ENCODE measurements around the gene FGGY.
"Not testable (repeated sequence)": the region's sequence is repeated elsewhere in the genome, so short reads cannot be mapped to it uniquely, and the experiment has no call there.

The FGGY gene

GRCh38 chr1:59539961-59540681, 243.2 kb downstream of the FGGY start:
- in situ Hi-C loops (cut with HindIII; ENCODE audit: low sequenced_read_pairs) = no loop called here

DNA sequence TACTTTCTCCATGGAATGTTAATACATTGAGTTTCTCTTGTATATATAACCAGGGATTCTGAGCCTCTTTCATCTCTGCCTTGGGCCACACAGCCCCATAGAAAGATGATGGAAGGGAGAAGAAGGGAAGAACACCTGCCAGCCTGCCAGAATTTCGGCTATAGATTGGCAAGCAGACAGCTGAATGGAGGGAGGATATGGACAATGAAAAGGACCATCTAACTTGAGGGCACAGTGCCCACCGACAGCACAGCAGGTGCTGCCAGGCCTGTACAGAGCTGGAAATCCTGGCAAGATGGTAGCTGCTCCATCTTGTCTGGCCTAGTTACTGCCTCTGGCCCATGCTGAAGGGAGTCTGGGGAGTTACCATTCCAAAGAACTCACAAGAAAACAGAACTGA, 244.3 kb downstream of the FGGY start:
- in situ Hi-C loops (cut with HindIII; ENCODE audit: low sequenced_read_pairs) = no loop called here

DNA sequence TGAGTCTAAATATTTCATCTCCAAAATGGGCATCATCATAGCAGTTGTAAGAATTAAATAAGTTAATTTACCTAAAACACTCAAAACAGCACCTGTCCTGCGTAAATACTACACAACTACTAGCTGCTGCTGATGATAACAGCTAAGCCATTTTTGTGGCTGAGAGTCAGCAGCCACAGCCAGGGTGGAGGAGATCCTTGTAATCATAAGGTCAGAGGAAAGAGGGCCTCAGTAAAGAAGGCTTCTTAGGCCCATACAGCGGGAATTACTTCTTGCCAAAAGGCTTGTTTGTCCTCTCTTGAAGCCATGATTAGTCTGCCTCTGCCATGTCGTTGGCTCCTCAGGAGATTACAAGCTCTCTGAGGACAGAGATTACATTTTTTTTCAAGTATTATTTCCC, 245.0 kb downstream of the FGGY start:
- in situ Hi-C loops (cut with HindIII; ENCODE audit: low sequenced_read_pairs) = no loop called here

GRCh38 chr1:59543211-59543668, 246.3 kb downstream of the FGGY start:
- in situ Hi-C loops (cut with HindIII; ENCODE audit: low sequenced_read_pairs) = no loop called here

DNA sequence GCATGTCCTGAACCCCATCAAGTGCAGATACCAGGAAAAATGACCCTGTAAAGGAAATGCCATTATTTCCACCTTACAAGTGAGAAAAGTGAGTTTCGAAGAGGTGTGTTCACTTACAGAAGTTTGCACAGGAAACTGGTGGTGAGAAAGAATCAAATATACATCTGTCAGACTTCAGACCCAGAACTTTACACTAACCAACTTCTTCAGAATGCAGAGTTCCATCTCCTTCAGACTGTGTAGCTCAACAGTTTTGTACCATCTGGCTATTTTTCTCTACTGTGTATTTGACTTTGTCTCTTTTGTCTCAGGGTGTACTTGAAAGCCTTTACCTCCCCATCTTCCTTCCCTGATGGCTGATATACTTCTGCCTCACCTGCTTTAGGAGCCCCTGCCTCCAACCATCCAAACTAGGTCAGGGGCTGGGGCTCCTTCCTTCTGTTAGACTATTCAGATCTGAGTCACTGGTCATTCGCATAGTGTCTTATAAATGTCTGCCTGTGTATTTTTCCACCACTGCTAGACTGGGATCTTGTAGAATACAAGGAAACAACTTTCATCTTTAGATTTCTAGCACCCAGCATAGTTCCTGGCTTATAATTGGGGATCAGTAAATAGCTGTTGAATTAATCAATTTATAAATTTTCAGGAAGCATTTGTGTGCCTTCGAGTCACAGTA, 247.9 kb downstream of the FGGY start:
- in situ Hi-C loops (cut with HindIII; ENCODE audit: low sequenced_read_pairs) = no loop called here

DNA sequence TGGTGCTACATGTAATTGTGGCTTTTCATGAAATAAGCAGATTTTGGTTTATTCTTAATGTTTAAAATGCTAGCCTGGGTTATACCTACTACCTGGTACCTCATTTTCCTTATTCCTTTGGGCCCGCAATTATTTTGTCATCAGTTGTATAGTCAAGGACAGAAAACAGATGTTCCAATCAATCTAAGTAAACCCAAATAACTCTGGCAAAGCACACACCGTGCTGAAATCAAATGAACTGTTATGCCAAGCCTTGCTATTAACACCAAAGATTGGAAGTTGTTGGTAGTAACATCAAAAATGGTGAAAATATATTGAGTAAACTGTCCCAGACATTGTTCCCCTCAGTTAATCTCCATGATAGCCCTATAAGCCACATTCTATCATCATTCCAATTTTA, 248.9 kb downstream of the FGGY start:
- in situ Hi-C loops (cut with HindIII; ENCODE audit: low sequenced_read_pairs) = no loop called here

DNA sequence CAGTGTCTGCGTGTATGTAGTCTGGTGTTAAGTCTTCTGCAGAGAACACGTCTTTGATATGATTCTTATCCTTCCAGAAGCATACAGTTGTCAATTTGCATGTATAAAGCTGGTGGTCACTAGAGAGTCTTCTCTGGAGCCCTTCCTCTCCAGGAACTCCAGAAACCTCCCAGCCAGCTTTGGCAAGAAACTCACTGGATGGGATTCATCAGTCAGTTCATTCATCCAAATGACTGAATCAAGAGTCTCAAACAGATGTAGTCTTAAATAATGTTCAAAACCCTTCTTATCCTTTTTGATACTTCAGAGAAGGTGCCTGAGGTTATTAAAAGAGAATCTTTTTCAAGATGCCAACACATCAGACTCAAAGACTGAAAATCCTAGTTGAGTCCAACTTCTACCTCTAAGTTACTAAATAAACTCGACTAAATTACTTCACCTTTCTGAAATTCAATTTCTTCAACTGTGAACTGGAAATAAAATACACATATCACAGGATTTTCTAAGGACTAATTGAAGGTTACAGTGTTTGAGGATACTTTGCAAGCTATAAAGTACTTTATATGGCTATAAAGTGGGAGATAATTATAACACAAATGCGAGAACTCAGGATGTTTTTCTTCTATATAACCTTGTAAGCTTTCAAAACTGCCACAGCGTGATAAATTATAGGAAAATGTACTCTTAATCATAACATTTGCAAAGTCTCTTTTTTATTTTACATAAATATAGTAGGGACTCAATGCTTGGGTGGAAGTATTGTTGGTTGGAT, 252.4 kb downstream of the FGGY start:
- in situ Hi-C loops (cut with HindIII; ENCODE audit: low sequenced_read_pairs) = no loop called here

DNA sequence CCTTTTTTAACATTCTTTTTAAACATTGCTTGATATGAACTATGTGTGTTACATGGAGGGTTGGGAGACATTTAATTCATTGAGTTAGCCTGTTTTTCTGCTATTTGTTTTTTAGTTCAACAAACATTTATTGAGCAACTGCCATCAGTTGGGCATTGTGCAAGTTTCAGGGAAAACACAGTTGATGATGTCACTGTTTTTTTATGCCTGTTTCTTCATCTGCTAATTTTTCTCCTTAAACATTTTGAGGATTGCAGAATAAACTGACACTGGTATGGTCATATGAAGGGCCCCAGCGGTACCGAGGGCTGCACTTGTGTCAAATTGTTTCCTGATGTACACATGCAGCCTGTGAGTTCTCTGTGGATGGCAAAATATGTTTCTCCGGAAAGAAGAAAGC, 253.0 kb downstream of the FGGY start:
- in situ Hi-C loops (cut with HindIII; ENCODE audit: low sequenced_read_pairs) = no loop called here

DNA sequence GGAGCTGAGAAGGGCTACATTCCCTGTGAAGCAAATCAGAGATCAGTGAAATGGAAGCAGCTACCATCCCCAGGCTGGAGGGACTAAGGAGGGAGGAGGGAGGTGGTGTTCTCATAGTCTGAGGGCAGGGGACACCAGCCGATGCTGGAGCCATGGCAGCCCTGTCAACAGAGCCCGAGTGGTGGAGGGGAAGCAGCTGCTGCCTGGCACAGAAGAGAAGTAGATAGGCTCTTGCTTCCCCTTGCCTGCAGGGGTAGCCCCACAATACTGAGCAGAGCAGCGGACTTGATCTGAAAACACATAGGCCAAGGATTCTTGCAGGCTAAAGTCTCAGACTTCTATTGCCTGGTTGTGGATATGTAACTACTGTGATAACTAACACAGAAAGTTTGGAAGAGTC, 255.1 kb downstream of the FGGY start:
- in situ Hi-C loops (cut with HindIII; ENCODE audit: low sequenced_read_pairs) = no loop called here

DNA sequence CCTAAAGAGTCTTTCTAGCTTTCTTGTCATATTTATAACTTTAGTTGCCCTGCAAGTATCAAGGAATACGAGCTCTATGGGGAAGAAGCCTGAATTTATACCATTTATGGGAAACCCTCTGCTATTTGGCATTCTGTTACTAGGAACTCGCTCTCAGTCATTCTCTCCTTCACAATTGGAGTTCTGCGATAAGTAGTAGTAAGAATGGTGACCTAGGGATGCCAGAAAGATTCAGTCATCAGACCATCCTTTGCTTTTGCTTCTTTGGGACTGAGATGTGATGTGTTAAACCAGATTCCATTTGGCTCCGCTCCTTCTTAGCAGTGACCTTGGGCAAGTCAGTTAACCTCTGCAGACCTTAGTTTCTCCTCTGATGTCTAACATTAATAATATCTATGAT, 256.5 kb downstream of the FGGY start:
- in situ Hi-C loops (cut with HindIII; ENCODE audit: low sequenced_read_pairs) = no loop called here

DNA sequence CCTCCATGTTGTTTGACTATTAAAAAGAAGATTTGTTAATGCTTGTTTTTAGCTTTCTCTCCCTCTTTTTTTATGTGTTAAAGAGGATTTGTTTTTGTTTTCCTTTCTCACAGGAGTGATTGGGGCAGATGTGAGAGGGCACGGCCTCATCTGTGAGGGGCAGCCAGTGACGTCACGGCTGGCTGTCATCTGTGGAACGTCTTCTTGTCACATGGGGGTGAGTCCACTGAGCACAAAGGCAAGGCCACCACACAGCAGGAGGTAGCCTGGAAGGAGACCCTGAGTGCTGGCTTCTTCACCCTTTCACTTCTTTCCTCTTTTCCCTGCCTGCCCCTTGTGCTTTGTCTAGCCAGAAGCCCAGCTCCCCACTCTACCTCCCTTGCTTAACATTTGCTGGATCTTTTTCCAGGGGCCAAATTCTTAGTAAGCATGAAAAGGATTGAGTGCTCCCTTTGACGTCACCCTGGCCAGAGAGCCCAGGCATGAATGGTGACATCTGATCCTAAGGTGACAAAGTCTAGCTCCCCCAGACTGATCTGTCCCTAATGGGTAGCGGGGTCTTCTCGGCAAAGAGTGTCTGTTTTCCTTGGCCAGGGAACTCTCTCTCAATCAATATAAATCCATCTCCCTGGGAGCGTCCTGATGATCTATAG, 257.2 kb downstream of the FGGY start:
- in situ Hi-C loops (cut with HindIII; ENCODE audit: low sequenced_read_pairs) = no loop called here

DNA sequence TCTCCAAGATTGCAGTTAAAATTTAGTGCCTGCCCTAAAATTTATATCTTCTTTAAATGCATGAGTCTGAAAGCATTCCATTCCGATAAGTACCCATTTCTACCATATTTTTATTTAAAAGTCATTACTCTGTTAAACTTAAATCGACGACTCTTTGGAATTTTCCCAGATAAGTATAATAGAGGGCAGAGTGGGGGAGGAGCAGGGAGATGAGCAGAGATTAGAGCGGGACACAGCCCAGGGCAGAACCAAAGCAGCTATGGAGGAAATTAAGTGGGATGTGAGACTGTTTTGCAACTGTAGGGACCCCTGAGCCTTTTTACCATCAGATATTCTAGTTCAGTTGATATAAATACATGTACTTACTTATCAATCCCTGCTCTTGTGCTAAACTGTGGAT, 257.9 kb downstream of the FGGY start:
- in situ Hi-C loops (cut with HindIII; ENCODE audit: low sequenced_read_pairs) = no loop called here

DNA sequence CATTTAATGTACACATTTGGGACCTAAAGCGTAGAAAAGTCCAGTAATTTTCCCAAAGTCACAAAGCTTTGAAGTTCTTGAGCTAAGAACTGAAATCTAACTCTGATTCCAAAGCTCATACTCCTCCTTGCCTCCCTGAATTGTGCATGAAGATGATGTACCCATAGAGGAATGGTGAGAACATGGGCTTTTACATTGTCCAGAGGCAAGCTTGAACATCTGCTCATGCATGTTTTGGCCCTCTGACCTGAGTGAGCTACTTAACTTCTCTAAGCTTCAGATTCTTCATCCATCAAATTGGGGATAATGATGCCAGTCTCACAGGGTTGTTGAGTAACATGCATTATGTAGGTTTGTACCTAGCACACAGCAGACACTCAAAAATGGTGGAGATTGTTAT, 259.5 kb downstream of the FGGY start:
- in situ Hi-C loops (cut with HindIII; ENCODE audit: low sequenced_read_pairs) = no loop called here

- in situ Hi-C loops (cut with HindIII; ENCODE audit: low sequenced_read_pairs) = no loop called here
Measured at GRCh38 chr1:59556802-59557548, 260.1 kb downstream of the FGGY start.

DNA sequence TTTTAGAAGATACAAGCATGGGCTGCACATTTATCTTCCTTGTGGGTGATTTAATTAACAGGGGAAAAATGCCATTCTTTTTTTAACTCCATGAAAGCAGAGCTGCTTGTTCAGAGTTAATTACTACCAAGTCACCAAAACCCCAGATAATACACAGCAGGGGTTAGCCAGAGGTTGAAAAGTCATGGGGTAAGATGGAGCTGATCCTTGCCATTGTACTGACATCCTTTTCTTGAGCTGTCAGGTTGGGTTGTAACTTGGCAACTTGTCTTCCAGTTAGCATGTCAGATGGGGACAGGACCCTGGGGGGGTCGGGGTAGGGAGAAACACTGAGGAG, 260.6 kb downstream of the FGGY start:
- in situ Hi-C loops (cut with HindIII; ENCODE audit: low sequenced_read_pairs) = no loop called here

GRCh38 chr1:59558580-59558979, 261.7 kb downstream of the FGGY start:
- in situ Hi-C loops (cut with HindIII; ENCODE audit: low sequenced_read_pairs) = not testable (repeated sequence)

DNA sequence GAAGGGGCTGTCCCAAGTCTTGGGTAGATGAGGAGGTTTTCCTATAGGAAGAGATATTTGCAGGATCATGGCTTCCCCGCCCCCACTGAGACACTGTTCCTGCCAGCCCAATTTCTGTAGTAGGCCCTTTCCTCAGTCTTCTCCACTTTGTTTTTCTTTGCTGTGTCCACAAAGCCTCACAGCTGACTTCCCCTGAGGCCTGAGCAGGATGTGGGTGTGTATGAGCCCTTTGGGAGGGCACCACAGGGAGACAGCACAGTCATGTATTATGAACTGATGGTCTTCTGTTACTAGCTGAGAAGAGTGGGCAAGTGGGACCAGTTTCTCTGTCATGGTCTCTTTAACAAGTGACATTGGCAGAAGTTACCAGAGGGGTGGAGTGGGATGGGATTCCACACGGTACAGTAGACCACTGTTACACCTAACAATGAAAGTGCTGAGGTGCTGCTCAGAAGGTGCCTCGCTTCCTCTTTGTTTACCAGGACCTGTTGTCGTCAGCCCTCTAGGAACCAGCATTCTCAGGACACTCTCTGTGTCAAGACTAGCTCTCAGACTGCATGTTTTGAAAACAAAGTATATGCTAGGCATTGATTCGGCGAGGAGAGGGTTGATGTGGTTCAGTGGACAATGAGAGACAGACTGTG, 264.0 kb downstream of the FGGY start:
- in situ Hi-C loops (cut with HindIII; ENCODE audit: low sequenced_read_pairs) = no loop called here

- in situ Hi-C loops (cut with HindIII; ENCODE audit: low sequenced_read_pairs) = no loop called here
Measured at GRCh38 chr1:59561796-59562195, 264.9 kb downstream of the FGGY start.

DNA sequence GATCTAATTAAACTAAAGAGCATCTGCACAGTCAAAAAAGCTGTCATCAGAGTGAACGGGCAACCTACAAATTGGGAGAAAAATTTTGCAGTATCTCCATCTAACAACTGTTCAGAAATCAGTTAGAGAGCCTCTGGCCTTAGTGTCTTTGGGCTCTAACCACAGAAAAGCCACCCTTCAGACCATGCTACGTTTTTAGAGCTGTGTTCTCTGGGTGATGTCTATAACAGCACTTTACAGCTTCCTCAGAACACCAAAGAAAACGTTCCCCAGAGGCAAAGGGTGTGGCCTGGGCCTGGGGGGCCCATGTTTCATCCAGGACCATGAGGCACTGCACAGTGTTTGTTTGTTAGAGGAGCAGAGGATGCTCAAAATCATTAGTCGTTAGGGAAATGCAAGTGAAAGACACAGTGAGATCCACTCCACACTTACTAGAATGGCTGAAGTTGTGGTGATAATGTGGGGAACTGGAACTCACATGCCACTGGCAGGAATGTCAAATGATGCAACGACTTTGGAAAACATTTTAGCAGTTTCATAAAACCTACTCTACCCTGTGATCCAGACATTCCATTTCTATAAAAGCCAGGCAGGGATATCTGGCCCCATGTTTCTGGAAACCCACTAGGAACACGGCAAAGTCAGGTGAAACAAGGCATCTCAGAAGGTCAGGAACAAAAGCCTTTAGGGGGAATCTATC, 267.4 kb downstream of the FGGY start:
- in situ Hi-C loops (cut with HindIII; ENCODE audit: low sequenced_read_pairs) = no loop called here

Data from endothelial cell of hepatic sinusoid (primary cell).